ENCODE measurements around the gene IFI27.

DNA sequence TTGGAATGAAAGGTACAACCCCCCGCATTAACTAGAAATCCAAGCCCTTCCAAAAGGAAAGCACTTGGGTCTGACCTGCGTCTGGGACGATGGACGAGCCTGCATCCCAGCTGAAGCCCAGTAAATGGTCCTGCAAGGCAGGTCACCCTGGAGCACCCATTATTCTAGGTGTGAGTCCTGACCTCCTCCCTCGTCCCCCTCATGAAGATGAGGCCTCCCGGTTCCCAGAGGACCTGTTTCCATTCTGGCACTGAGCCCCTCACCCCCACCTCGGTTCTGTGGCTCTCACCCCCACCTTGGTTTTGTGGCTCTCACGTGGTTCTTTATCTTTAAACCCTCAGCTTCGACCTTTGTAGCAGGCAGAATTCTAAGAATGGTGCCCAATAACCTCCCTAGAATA is 7.3 kb downstream of the IFI27 start:
- TF ChIP-seq EZH2 (IDR thresholded peaks at IDR 0.05) (no peak), POLR2AphosphoS5 (IDR thresholded peaks at IDR 0.05; ENCODE audit: borderline replicate concordance, low read depth, low read length) (no peak)

Data from SK-N-MC (cell line).